Ovary (tissue), 9 donors: ENCODE measurements around the gene EPHB1. TPM values are rescaled to one million over a fixed set of nuclear protein-coding genes. Genes with fewer than 3 reads are reported as not detected.

Experiments used
- DNase-seq, 5 donors: peaks; one replicate each; pipeline ENCODE4 v3.0.0-alpha.2; 2019 to 2020
- H3K27ac ChIP-seq, 2 donors: fragments of 200-600 bp; one replicate each; pipeline versions ENCODE4 v1.5.1 to v1.8.0; 2019 to 2022
- H3K27me3 ChIP-seq: fragments of 200-600 bp; one replicate; pipeline ENCODE4 v1.8.0; 2022
- H3K36me3 ChIP-seq: fragments of 200-600 bp; sonication (generic); one replicate; pipeline ENCODE4 v1.5.1; 2019
- H3K4me1 ChIP-seq: one replicate; pipeline ENCODE4 v1.8.1; 2013; ENCODE audit warnings: mild to moderate bottlenecking, moderate library complexity; ENCODE audit not compliant: insufficient read depth
- H3K4me3 ChIP-seq: fragments of 200-600 bp; sonication (generic); one replicate; pipeline ENCODE4 v1.5.1; 2017
- H3K9me3 ChIP-seq, 2 donors: fragments of 200-600 bp in 1 of 2; sonication (generic) in 1 of 2; one replicate each; pipeline versions ENCODE4 v1.5.1 to v1.8.1; 2013 to 2019; ENCODE audit warnings: mild to moderate bottlenecking in 1 of 2, moderate library complexity in 1 of 2
- EP300 ChIP-seq: sonication (generic); formaldehyde crosslinking; IDR thresholded peaks from one replicate; pipeline ENCODE4 v1.6.1; 2017; ENCODE audit warnings: antibody characterized with exemption
- POLR2A ChIP-seq: fragments of 450-650 bp; IDR thresholded peaks from one replicate; pipeline ENCODE4 v1.6.1; 2017; ENCODE audit warnings: antibody characterized with exemption, mild to moderate bottlenecking, moderate library complexity
- WGBS, 3 donors: extraction: QIAGEN DNeasy Blood & Tissue Kit in 1 of 3; methylation state at CpG; one replicate each; pipeline versions ENCODE4 v1.1.5 to v1.1.7; 2013 to 2017; 5-methylcytosine and 5-hydroxymethylcytosine counted together
- intact Hi-C, 4 donors: fragments of 100-400 bp; cut with DNase I; formaldehyde crosslinking; loops; one replicate each; pipeline versions ENCODE4 v1.11.0 to v1.15.1; 2022 to 2023
- polyA plus RNA-seq, 2 donors: library from polyadenylated mRNA; stranded (reverse); fragments of 200-250 nt in 1 of 2; fragments of 350-450 nt in 1 of 2; fragmentation: Illumina TruSeq in 1 of 2; extraction: RNeasy Lipid Tissue Mini Kit (QIAGEN cat#74804) in 1 of 2; gene quantifications; one replicate each; pipeline ENCODE4 v1.2.3, GENCODE V29; 2013 to 2014
- total RNA-seq, 7 donors: library from RNA; depleted of rRNA in 2 of 7; stranded (reverse); fragments of >200 nt in 2 of 7; fragmentation: NEBNext Ultra II Directional in 3 of 7; extraction: Animal tissue kit (Norgen Biotek cat#: 25700) in 3 of 7; gene quantifications; one replicate each; pipeline versions ENCODE4 v1.1.0 to v1.2.4, GENCODE V29; 2016 to 2023
- TF ChIP-seq, protein P1 (sequence below), 3 donors: fragments of 450-650 bp in 2 of 3; fragments of 200-600 bp in 1 of 3; IDR thresholded peaks; one replicate each; pipeline versions ENCODE4 v1.5.1 to v1.8.0; 2016 to 2022; ENCODE audit warnings: antibody characterized with exemption in 3 of 3, mild to moderate bottlenecking in 1 of 3
- donor health status: DM: no; HTN: no; CAD: no; lungs with moderate emphysema.
- donor health status: DM: no; HTN: no; CAD: no.
- donor health status: Bipolar disorder and iron deficiency.
- donor health status: DM: yes; HTN: yes; CAD: no.
- donor health status: DM: no; HTN: no; CAD: no.
- donor health status: DM: yes; HTN: yes; CAD: no.

The EPHB1 gene
- total and polyA plus RNA-seq, 9 donors: 0.25 to 2.7 (median 1.0) TPM

DNA sequence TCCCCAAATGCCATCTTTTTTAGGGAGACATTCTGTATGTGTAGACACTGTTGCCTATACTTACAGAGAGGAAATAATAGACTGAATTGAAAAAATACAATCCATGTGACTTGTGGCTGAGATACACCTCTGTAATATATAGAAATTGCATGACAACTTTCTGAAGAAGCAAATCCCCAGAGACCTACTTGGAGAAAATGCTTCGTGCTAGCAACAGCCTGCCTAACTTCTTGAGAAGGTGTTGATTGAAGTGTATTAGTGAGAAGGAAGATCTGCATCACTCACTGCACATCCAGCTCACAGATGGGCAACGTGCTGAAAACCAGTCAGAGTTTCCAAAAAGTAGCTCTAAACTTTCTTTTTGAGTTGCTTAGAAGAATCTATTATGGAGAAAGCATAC, 404.1 kb downstream of the EPHB1 start:
- H3K9me3 ChIP-seq: no peaks in the 10 kb centered on the region
- no peaks in the 10 kb centered on the region for H3K4me1 ChIP-seq
- no peak for TF ChIP-seq EP300
- no peak for TF ChIP-seq POLR2A
- TF ChIP-seq, protein P1, sequence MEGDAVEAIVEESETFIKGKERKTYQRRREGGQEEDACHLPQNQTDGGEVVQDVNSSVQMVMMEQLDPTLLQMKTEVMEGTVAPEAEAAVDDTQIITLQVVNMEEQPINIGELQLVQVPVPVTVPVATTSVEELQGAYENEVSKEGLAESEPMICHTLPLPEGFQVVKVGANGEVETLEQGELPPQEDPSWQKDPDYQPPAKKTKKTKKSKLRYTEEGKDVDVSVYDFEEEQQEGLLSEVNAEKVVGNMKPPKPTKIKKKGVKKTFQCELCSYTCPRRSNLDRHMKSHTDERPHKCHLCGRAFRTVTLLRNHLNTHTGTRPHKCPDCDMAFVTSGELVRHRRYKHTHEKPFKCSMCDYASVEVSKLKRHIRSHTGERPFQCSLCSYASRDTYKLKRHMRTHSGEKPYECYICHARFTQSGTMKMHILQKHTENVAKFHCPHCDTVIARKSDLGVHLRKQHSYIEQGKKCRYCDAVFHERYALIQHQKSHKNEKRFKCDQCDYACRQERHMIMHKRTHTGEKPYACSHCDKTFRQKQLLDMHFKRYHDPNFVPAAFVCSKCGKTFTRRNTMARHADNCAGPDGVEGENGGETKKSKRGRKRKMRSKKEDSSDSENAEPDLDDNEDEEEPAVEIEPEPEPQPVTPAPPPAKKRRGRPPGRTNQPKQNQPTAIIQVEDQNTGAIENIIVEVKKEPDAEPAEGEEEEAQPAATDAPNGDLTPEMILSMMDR (IDR thresholded peaks at IDR 0.05): no peak
- no peaks in the 10 kb centered on the region for H3K36me3 ChIP-seq
- DNase-seq: no peak
- no peak overlapping the region for H3K4me3 ChIP-seq
- WGBS, 3 donors: 63 to 71% (median 70%) methylated on average over 2 of the region's 2 CpGs
- H3K27ac ChIP-seq: no peak overlapping the region
- intact Hi-C loops: no loop called here
- H3K27me3 ChIP-seq: no peaks in the 10 kb centered on the region

DNA sequence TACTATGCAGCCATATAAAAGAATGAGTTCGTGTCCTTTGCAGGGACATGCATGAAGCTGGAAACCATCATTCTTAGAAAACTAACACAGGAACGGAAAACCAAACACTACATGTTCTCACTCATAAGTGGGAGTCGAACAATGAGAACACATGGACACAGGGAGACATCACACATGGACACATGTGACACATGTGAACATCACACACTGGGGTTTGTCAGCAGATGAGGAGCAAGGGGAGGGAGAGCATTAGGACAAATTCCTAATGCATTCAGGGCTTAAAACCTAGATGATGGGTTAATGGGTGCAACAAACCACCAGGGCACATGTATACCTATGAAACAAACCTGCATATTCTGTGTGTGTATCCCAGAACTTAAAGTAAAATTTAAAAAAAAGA, 408.0 kb downstream of the EPHB1 start:
- WGBS, 3 donors: 93% methylated on average over 3 of the region's 3 CpGs
- TF ChIP-seq POLR2A (no peak), EP300 (no peak)
- TF ChIP-seq, protein P1 (IDR thresholded peaks at IDR 0.05): no peak
- no peaks in the 10 kb centered on the region for H3K4me1 ChIP-seq
- H3K27ac ChIP-seq: no peak overlapping the region
- no peak overlapping the region for H3K4me3 ChIP-seq
- no peaks in the 10 kb centered on the region for H3K9me3 ChIP-seq
- DNase-seq: no peak
- no peaks in the 10 kb centered on the region for H3K36me3 ChIP-seq
- intact Hi-C loops: no loop called here
- H3K27me3 ChIP-seq: no peaks in the 10 kb centered on the region

DNA sequence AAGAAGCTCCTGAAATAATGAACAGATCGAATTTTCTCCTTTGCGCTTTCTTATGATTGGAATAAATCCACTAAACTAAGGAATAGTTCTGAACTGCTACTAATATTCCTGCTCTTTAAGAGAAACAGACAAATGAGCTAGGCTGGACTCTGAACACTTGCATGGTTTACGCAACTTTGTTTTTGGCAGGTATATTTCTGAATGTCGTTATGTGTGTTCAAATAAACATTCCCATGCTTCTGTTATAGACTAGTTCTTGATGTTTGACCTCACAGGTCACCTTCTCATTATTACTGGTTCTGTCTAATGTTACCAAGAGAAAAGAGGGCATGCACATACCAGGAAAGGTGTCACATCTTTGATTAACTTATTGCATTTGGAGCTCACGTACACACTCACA, 418.2 kb downstream of the EPHB1 start:
- TF ChIP-seq, protein P1 (IDR thresholded peaks at IDR 0.05): no peak
- TF ChIP-seq POLR2A (no peak), EP300 (no peak)

DNA sequence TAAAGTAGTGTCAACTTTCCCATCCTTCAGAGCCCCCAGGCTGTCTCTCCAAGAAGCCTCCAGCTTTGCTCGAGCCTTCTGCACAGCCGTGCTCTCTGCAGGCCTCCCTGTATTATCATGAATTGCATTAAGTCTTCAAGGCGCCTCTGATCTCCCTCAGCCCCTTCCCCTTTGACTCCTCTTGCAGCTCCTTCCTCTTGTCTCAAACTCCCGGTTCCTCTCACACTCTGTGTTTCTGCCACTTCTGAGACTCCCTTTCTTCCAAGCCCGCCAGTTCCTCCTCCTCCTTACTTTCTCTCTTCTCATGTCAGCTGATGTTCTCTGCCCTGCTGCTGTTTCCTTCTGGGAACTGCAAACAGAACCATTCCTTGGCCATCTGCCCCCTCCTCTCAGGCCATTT, 418.8 kb downstream of the EPHB1 start:
- no peak overlapping the region for H3K4me3 ChIP-seq
- no peak for DNase-seq
- intact Hi-C loops: no loop called here
- no peak overlapping the region for H3K27ac ChIP-seq
- no peaks in the 10 kb centered on the region for H3K4me1 ChIP-seq
- no peaks in the 10 kb centered on the region for H3K27me3 ChIP-seq
- no peaks in the 10 kb centered on the region for H3K36me3 ChIP-seq
- WGBS, 3 donors: 32 to 51% (median 34%) methylated on average over 5 of the region's 5 CpGs
- TF ChIP-seq, protein P1 (IDR thresholded peaks at IDR 0.05): no peak
- TF ChIP-seq EP300: no peak
- no peak for TF ChIP-seq POLR2A
- H3K9me3 ChIP-seq: no peaks in the 10 kb centered on the region

More for the DNA sequence above, 418.2 kb downstream of the EPHB1 start:
- WGBS, 3 donors: 68 to 80% (median 74%) methylated on average over 5 of the region's 5 CpGs
- Histone ChIP-seq H3K27me3 (no peaks in the 10 kb centered on the region), H3K4me1 (no peaks in the 10 kb centered on the region), H3K36me3 (no peaks in the 10 kb centered on the region), H3K27ac (no peak overlapping the region), H3K9me3 (no peaks in the 10 kb centered on the region), H3K4me3 (no peak overlapping the region)
- no peak for DNase-seq
- intact Hi-C loops: no loop called here

DNA sequence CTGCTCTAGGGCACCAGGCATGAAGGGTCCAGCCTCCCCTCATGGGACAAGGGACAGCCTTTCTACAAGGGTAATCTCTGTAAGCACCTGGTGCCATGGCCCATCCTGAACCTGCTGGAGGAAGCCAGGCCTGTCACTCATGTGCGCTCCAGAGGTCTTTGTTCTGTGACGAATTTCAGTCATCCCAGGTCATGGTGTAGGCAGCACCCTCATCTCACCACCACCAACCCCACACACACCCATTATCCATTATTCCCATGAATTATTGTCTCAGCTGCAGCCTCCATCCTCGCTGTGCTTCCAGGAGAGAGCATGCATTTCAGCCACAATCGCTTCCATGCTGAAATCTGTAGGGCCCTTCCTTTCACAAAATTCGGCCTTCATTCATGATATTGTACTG, 419.3 kb downstream of the EPHB1 start:
- H3K9me3 ChIP-seq: no peaks in the 10 kb centered on the region
- no peak overlapping the region for H3K4me3 ChIP-seq
- WGBS, 3 donors: 72 to 95% (median 84%) methylated on average over 5 of the region's 5 CpGs
- H3K36me3 ChIP-seq: no peaks in the 10 kb centered on the region
- no peak for TF ChIP-seq POLR2A
- TF ChIP-seq, protein P1 (IDR thresholded peaks at IDR 0.05): no peak
- TF ChIP-seq EP300: no peak
- intact Hi-C loops: no loop called here
- no peaks in the 10 kb centered on the region for H3K27me3 ChIP-seq
- H3K27ac ChIP-seq: no peak overlapping the region
- no peaks in the 10 kb centered on the region for H3K4me1 ChIP-seq
- no peak for DNase-seq
